Activated gamma-delta T cell (primary cell): Measurements from ENCODE around the gene SLC35F3.
"Not testable (repeated sequence)": the region's sequence is repeated elsewhere in the genome, so short reads cannot be mapped to it uniquely, and the experiment has no call there.

Source experiments
- DNase-seq: peaks from one replicate; lab custom pipeline; 2025; lab: John Stamatoyannopoulos, UW

The SLC35F3 gene

GRCh38 chr1:234144901-234145300, 240.4 kb downstream of the SLC35F3 start:
- no peak for DNase-seq

GRCh38 chr1:234148350-234148749, 243.9 kb downstream of the SLC35F3 start:
- no peak for DNase-seq

- no peak for DNase-seq
Observed at GRCh38 chr1:234148816-234149215, 244.3 kb downstream of the SLC35F3 start.

GRCh38 chr1:234149217-234149616, 244.7 kb downstream of the SLC35F3 start:
- DNase-seq, result no peak

- no peak for DNase-seq
Observed at GRCh38 chr1:234150892-234151291, 246.4 kb downstream of the SLC35F3 start.

GRCh38 chr1:234152344-234152743, 247.9 kb downstream of the SLC35F3 start:
- not testable (repeated sequence) for DNase-seq

- DNase-seq, result no peak
Observed at GRCh38 chr1:234154320-234155251, 250.1 kb downstream of the SLC35F3 start.

- DNase-seq, result no peak
Observed at GRCh38 chr1:234162661-234163060, 258.2 kb downstream of the SLC35F3 start.

- no peak for DNase-seq
Observed at GRCh38 chr1:234163267-234163919, 258.9 kb downstream of the SLC35F3 start.

GRCh38 chr1:234164098-234164709, 259.7 kb downstream of the SLC35F3 start:
- DNase-seq, result no peak

GRCh38 chr1:234168061-234168724, 263.7 kb downstream of the SLC35F3 start:
- DNase-seq, result no peak

GRCh38 chr1:234169161-234169849, 264.8 kb downstream of the SLC35F3 start:
- no peak for DNase-seq

- DNase-seq, result no peak
Observed at GRCh38 chr1:234170067-234170466, 265.6 kb downstream of the SLC35F3 start.

GRCh38 chr1:234170622-234171021, 266.1 kb downstream of the SLC35F3 start:
- DNase-seq, result no peak

GRCh38 chr1:234173968-234174367, 269.5 kb downstream of the SLC35F3 start:
- no peak for DNase-seq

GRCh38 chr1:234175363-234175762, 270.9 kb downstream of the SLC35F3 start:
- DNase-seq, result no peak

- DNase-seq, result no peak
Observed at GRCh38 chr1:234176000-234176399, 271.5 kb downstream of the SLC35F3 start.

- DNase-seq, result not testable (repeated sequence)
Observed at GRCh38 chr1:234176847-234177246, 272.4 kb downstream of the SLC35F3 start.

GRCh38 chr1:234185438-234185837, 281.0 kb downstream of the SLC35F3 start:
- DNase-seq, result no peak

GRCh38 chr1:234186037-234186688, 281.7 kb downstream of the SLC35F3 start:
- no peak for DNase-seq

GRCh38 chr1:234188454-234188792, 283.9 kb downstream of the SLC35F3 start:
- no peak for DNase-seq
